ENCODE results near the gene FOXL1. TPM values are rescaled to one million over a fixed set of nuclear protein-coding genes. Genes with fewer than 3 reads are reported as not detected.

FOXL1 gene
- 2.9 TPM in 2 replicates for total RNA-seq

DNA sequence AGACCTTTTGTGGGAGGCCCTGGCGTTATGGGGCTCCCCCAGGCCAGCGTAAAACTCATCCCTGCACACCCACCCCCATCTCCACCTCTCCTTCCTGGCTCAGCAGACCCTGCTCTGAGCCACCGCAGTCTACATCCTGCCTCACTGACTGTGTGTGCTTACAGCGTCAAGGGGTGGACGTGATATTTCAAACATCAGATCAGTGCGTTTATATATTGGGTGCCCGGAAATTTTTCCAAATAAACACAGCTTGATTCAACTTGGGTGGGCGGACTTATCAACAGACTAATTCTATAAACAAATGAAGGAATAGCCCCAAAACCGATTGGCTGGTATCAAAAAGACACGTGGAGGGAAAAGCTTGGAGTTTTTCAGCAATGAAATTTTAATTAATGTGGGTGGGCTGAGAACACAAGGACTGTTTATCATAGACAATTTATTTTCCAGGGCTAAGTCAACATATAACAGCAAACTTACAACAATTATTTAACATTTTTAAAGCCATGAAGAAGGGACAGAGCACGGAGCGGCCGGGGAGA is at the start of gene FOXL1:
FOXL1 (plus strand) TSS at position 489 of the 539 bp plus-strand sequence. CDS start 175 bp downstream, outside the sequence.

GRCh38 chr16:86554917-86555703 is 23.2 kb upstream of the FOXL1 start, which contains the start of gene MTHFSD:
TSS of gene MTHFSD (minus strand) at chr16:86555235. CDS start at chr16:86555184, 51 bp downstream.

GRCh38 chr16:86566601-86566965 is 11.8 kb upstream of the FOXL1 start, which contains the start of gene FOXC2:
TSS of gene FOXC2 (plus strand) at chr16:86566829. CDS start at chr16:86567336, 507 bp downstream.

Other genes starting within 250 kb of the FOXL1 start
- gene FOXF1, start 68.0 kb upstream of the FOXL1 start, total RNA-seq, result 0.61 and 0.81 TPM in 2 replicates
- gene MTHFSD, start 23.3 kb upstream of the FOXL1 start, total RNA-seq, result 11.5 and 19.3 TPM in 2 replicates
- 0.12 and 0.16 TPM in 2 replicates for gene FOXC2, start 11.7 kb upstream of the FOXL1 start, total RNA-seq